ENCODE measurements around the gene PRH2.

DNA sequence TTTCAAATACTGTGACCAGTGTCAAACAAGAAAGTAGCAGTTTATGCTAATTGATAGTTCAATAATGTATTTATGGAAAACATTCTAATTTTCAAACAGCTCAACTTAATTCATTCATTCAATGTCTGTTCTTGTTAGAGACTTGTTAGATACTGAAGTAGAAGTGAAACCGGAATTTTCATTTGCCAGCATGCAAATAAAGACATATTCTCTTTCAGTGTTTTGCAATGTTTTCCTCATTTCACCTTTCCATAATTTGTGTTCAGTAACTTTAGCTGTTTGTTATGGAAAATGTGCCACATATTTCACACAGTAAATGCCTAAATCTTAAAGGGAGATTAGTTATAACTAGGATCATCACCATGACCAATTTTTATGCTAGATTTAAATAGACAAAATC lies 36.4 kb downstream of the PRH2 start:
- TF ChIP-seq, protein P1, sequence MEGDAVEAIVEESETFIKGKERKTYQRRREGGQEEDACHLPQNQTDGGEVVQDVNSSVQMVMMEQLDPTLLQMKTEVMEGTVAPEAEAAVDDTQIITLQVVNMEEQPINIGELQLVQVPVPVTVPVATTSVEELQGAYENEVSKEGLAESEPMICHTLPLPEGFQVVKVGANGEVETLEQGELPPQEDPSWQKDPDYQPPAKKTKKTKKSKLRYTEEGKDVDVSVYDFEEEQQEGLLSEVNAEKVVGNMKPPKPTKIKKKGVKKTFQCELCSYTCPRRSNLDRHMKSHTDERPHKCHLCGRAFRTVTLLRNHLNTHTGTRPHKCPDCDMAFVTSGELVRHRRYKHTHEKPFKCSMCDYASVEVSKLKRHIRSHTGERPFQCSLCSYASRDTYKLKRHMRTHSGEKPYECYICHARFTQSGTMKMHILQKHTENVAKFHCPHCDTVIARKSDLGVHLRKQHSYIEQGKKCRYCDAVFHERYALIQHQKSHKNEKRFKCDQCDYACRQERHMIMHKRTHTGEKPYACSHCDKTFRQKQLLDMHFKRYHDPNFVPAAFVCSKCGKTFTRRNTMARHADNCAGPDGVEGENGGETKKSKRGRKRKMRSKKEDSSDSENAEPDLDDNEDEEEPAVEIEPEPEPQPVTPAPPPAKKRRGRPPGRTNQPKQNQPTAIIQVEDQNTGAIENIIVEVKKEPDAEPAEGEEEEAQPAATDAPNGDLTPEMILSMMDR (IDR thresholded peaks at IDR 0.05), result no peak
- TF ChIP-seq POLR2A (IDR thresholded peaks at IDR 0.05), result no peak
